Esophagus squamous epithelium (tissue), 4 donors: Measurements from ENCODE around the gene IMMP2L.

Experiments used
- POLR2A ChIP-seq, 4 donors: fragments of 450-650 bp; IDR thresholded peaks; one replicate each; pipeline ENCODE4 v1.6.1; 2017; ENCODE audit warnings: antibody characterized with exemption in 4 of 4, mild to moderate bottlenecking in 4 of 4, moderate library complexity in 3 of 4
- TF ChIP-seq, protein P1 (sequence below), 6 experiments: fragments of 450-650 bp in 4 of 6; fragments of 200-600 bp in 2 of 6; sonication (generic) in 2 of 6; IDR thresholded peaks; one replicate each; pipeline ENCODE4 v1.5.1; 2016 to 2019; ENCODE audit warnings: antibody characterized with exemption in 6 of 6, mild to moderate bottlenecking in 4 of 6, moderate library complexity in 4 of 6

GRCh38 chr7:111460695-111461094 is 101.6 kb downstream of the IMMP2L start:
- TF ChIP-seq POLR2A (IDR thresholded peaks at IDR 0.05): no peak
- TF ChIP-seq, protein P1, sequence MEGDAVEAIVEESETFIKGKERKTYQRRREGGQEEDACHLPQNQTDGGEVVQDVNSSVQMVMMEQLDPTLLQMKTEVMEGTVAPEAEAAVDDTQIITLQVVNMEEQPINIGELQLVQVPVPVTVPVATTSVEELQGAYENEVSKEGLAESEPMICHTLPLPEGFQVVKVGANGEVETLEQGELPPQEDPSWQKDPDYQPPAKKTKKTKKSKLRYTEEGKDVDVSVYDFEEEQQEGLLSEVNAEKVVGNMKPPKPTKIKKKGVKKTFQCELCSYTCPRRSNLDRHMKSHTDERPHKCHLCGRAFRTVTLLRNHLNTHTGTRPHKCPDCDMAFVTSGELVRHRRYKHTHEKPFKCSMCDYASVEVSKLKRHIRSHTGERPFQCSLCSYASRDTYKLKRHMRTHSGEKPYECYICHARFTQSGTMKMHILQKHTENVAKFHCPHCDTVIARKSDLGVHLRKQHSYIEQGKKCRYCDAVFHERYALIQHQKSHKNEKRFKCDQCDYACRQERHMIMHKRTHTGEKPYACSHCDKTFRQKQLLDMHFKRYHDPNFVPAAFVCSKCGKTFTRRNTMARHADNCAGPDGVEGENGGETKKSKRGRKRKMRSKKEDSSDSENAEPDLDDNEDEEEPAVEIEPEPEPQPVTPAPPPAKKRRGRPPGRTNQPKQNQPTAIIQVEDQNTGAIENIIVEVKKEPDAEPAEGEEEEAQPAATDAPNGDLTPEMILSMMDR (IDR thresholded peaks at IDR 0.05): no peak
